Body of pancreas (tissue), 4 donors: Measurements from ENCODE around the gene ADORA2A.

Source experiments
- POLR2A ChIP-seq, 3 donors: fragments of 450-650 bp; IDR thresholded peaks; one replicate each; pipeline ENCODE4 v1.6.1; 2016; ENCODE audit warnings: antibody characterized with exemption in 3 of 3, mild to moderate bottlenecking in 2 of 3
- TF ChIP-seq, protein P1 (sequence below), 7 experiments: fragments of 450-650 bp in 4 of 7; fragments of 200-600 bp in 3 of 7; sonication (generic) in 3 of 7; IDR thresholded peaks; one replicate each; pipeline ENCODE4 v1.5.1; 2016 to 2019; ENCODE audit warnings: antibody characterized with exemption in 7 of 7

GRCh38 chr22:24414523-24414922, 12.9 kb upstream of the ADORA2A start:
- TF ChIP-seq, protein P1, sequence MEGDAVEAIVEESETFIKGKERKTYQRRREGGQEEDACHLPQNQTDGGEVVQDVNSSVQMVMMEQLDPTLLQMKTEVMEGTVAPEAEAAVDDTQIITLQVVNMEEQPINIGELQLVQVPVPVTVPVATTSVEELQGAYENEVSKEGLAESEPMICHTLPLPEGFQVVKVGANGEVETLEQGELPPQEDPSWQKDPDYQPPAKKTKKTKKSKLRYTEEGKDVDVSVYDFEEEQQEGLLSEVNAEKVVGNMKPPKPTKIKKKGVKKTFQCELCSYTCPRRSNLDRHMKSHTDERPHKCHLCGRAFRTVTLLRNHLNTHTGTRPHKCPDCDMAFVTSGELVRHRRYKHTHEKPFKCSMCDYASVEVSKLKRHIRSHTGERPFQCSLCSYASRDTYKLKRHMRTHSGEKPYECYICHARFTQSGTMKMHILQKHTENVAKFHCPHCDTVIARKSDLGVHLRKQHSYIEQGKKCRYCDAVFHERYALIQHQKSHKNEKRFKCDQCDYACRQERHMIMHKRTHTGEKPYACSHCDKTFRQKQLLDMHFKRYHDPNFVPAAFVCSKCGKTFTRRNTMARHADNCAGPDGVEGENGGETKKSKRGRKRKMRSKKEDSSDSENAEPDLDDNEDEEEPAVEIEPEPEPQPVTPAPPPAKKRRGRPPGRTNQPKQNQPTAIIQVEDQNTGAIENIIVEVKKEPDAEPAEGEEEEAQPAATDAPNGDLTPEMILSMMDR (IDR thresholded peaks at IDR 0.05): no peak
- TF ChIP-seq POLR2A (IDR thresholded peaks at IDR 0.05): no peak
